Calu3 (cell line): ENCODE data around the gene RIIAD1. TPM values are rescaled to one million over a fixed set of nuclear protein-coding genes. Genes with fewer than 3 reads are reported as not detected.

Experiments used
- BruUV-seq: library from RNA; stranded (reverse); fragments of 400-500 nt; replicated peaks from 2 replicates; lab custom pipeline; 2021; lab: Mats Ljungman, UMichigan
- CTCF ChIA-PET: fragments of 300-600 bp; sonication (Branson Sonifier 250); formaldehyde crosslinking; loops from one replicate; lab custom pipeline; 2022; ENCODE audit warnings: antibody characterized with exemption; lab: Charles Lee
- DNase-seq: peaks from one replicate; pipeline ENCODE4 v3.0.0; 2022
- H3K27ac Mint-ChIP-seq: one replicate; pipeline ENCODE4 v1.8.0; 2022; ENCODE audit warnings: mixed read lengths; ENCODE audit not compliant: unreplicated experiment
- H3K27me3 Mint-ChIP-seq: one replicate; pipeline ENCODE4 v1.8.0; 2022; ENCODE audit warnings: mixed read lengths; ENCODE audit not compliant: unreplicated experiment
- H3K36me3 Mint-ChIP-seq: one replicate; pipeline ENCODE4 v1.8.0; 2022; ENCODE audit warnings: mild to moderate bottlenecking, moderate library complexity, mixed read lengths; ENCODE audit not compliant: insufficient read depth, unreplicated experiment
- H3K4me1 Mint-ChIP-seq: one replicate; pipeline ENCODE4 v1.8.0; 2022; ENCODE audit warnings: mild to moderate bottlenecking, low read depth, mixed read lengths; ENCODE audit not compliant: unreplicated experiment
- H3K4me3 Mint-ChIP-seq: one replicate; pipeline ENCODE4 v1.8.0; 2022; ENCODE audit warnings: mild to moderate bottlenecking, low read depth, moderate library complexity, mixed read lengths; ENCODE audit not compliant: unreplicated experiment
- H3K9me3 Mint-ChIP-seq: one replicate; pipeline ENCODE4 v1.8.0; 2022; ENCODE audit warnings: low read depth, mixed read lengths; ENCODE audit not compliant: unreplicated experiment
- intact Hi-C: fragments of 100-400 bp; cut with micrococcal nuclease; formaldehyde crosslinking; loops from one replicate; pipeline ENCODE4 v1.10.0; 2022; ENCODE audit not compliant: unreplicated experiment
- total RNA-seq: library from RNA; stranded (reverse); gene quantifications from 2 replicates; pipeline ENCODE4 v1.2.3, GENCODE V29; 2022
- TF ChIP-seq, protein P1 (sequence below): fragments of 200-600 bp; IDR thresholded peaks from one replicate; pipeline ENCODE4 v1.8.0; 2022; ENCODE audit warnings: antibody characterized with exemption; ENCODE audit not compliant: unreplicated experiment

Gene RIIAD1
- total RNA-seq, 1 experiment from 2014 or later = not detected

DNA sequence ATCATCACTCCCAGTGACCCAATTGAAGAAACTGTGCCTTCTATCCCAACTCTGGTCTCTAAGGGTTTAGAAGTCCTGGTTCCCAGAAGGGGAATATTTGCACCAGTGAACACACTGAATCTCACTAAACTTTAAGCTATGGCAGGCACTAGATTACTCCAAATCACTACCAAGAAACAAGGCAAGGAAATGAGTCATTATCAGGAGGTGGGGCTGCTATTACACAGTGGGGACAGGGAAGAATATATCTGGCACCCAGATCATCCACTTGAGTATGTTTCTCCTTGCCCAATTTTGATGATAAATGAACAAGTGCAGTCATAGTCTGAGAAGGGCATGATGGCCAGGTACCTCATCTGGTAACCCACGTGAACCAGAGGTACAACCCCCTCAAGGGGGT is 35.0 kb downstream of the RIIAD1 start:
- H3K9me3 Mint-ChIP-seq = no peaks in the 10 kb centered on the region
- intact Hi-C loops = no loop called here
- no TSS peak for BruUV-seq
- peaks cover 8% of the 10 kb centered on the region for H3K4me1 Mint-ChIP-seq
- H3K4me3 Mint-ChIP-seq = no peak overlapping the region
- no peak overlapping the region for H3K27ac Mint-ChIP-seq
- no peak for DNase-seq
- H3K27me3 Mint-ChIP-seq = no peaks in the 10 kb centered on the region
- TF ChIP-seq, protein P1, sequence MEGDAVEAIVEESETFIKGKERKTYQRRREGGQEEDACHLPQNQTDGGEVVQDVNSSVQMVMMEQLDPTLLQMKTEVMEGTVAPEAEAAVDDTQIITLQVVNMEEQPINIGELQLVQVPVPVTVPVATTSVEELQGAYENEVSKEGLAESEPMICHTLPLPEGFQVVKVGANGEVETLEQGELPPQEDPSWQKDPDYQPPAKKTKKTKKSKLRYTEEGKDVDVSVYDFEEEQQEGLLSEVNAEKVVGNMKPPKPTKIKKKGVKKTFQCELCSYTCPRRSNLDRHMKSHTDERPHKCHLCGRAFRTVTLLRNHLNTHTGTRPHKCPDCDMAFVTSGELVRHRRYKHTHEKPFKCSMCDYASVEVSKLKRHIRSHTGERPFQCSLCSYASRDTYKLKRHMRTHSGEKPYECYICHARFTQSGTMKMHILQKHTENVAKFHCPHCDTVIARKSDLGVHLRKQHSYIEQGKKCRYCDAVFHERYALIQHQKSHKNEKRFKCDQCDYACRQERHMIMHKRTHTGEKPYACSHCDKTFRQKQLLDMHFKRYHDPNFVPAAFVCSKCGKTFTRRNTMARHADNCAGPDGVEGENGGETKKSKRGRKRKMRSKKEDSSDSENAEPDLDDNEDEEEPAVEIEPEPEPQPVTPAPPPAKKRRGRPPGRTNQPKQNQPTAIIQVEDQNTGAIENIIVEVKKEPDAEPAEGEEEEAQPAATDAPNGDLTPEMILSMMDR = no peak
- H3K36me3 Mint-ChIP-seq = peaks cover 15% of the 10 kb centered on the region
- CTCF ChIA-PET = no interaction called here

DNA sequence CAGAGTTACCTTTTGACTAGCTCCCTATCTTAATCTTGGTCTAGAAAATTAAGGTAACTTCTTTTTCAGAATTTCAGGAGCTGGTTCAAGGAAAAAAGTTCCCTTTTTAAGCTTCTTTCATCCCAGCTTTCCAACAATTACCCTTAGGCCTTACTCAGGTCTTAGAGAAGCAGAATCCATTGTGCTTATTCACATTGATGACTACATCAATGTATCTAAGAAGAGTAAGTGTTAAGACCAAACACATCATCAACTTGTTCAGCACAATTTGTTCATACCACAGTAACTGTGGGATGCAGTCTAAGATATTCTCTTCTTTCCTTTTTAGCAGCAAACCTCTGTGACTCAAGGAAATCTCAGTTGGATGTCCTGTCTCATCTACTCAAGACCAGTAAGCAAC is 37.9 kb downstream of the RIIAD1 start:
- no TSS peak for BruUV-seq
- Mint-ChIP-seq H3K9me3 (no peaks in the 10 kb centered on the region), H3K4me3 (no peak overlapping the region), H3K27me3 (no peaks in the 10 kb centered on the region), H3K36me3 (peaks cover 41% of the 10 kb centered on the region), H3K4me1 (peaks cover 14% of the 10 kb centered on the region), H3K27ac (no peak overlapping the region)
- CTCF ChIA-PET = interaction anchor here (0.6 to 0.7 kb wide), 4 partner anchors 29 to 342 kb away, joined by 3 to 6 read pairs (median 4); no protein-coding TSS in a partner anchor
- intact Hi-C loops = no loop called here
- TF ChIP-seq, protein P1 = no peak
- no peak for DNase-seq

DNA sequence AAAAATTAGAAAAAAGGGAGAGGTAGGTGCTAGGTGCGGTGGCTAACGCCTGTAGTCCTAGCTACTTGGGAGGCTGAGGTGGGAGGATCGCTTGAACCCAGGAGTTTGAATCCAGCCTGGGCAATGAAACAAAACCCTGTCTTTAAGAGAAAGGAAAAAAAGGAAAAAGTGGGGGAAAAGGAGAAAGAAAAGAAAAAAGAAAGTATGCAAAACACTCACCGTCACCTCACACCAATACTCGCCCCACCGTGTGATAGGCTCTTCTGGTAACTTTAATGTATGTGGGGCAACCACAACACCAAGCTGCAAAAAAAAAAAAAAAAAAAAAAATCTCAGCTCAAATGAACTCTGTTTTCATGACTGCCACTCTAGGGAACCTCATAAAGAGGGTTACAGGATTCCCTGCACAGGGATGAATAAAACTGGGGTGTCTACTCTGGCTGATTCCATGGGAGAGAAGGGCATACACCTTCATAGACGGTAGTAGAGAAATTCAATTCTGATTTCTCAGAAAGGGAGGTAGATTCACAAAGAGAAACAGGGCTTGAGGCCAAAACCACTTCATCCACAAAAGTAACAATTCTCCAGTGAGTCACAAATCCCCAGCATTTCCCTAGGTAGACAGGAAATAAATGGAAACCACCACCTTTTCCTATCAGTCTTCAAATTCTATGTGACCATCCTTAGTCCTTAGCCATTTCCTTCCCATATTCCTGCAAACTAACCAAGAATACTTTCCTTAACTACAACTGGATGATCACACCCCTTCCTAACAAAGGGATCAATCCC is 39.5 kb downstream of the RIIAD1 start:
- H3K4me3 Mint-ChIP-seq = no peak overlapping the region
- peaks cover 23% of the 10 kb centered on the region for H3K4me1 Mint-ChIP-seq

DNA sequence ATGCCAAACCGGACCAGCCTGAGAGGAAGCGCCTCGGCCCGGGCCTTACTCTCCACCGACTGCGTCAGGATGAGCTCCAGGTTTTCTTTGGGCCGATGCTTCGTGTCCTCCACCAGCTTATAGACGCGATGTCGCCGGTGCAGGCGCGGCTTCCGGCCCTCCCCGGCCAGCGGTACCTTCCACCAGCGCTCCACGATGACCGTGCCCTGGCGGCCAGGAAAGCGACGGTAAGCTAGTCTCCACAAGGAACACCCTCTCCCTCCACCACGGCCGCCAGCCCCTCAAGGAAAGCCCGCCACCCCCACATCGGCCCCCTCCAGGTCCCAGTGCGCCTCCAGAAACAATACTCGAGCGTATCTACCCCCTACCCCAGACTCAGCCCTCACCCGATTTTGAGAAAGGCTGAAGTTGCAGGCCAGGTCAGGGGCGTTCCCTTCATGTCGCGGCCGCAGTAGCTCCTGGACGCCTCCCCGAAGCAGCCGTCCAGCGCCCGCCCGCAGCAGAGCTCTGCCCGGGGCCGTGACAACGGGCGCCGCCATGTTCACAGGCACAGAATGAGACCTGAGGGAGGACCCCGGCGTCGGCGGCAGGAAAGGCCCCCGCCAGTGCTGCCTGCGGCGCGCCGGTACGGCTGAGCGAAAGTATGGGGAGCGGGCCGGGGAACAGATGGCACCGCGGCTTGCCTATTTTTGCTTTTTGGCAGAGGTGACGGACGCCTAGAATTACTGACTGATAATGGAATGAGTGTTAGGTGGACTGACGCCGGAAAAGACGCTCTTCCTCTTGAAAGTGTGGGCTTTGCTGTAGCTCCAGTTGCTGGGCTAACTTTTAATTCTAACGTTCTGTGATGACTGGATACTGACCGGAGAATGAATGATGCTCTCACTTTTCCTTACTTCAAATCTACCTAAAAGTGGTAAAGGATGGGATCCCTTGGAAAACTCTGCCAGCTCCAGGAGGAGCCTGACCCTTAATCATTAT is 41.9 kb downstream of the RIIAD1 start, which contains the start of gene MRPL9:
Gene MRPL9, minus strand, starts transcription at position 556 of the 981 bp plus-strand sequence. Its CDS starts 17 bp downstream, at position 539.
- H3K9me3 Mint-ChIP-seq = no peaks in the 10 kb centered on the region
- CTCF ChIA-PET = interaction anchor here (0.6 to 1.4 kb wide), 7 partner anchors 21 to 434 kb away, joined by 3 to 6 read pairs (median 3); no protein-coding TSS in a partner anchor
- BruUV-seq = TSS peak; percentile 97
- H3K27me3 Mint-ChIP-seq = no peaks in the 10 kb centered on the region
- H3K4me1 Mint-ChIP-seq = peaks cover 26% of the 10 kb centered on the region
- peaks cover 44% of the 10 kb centered on the region for H3K36me3 Mint-ChIP-seq
- peak within 1 kb of the TSS; percentile 97 for H3K27ac Mint-ChIP-seq
- TF ChIP-seq, protein P1 = no peak
- peak; percentile 93 for DNase-seq
- intact Hi-C loops = no loop called here
- H3K4me3 Mint-ChIP-seq = peak within 1 kb of the TSS; percentile 99

More for the DNA sequence above, 39.5 kb downstream of the RIIAD1 start:
- no peaks in the 10 kb centered on the region for H3K9me3 Mint-ChIP-seq
- TF ChIP-seq, protein P1 = no peak
- DNase-seq = no peak
- CTCF ChIA-PET = interaction anchor here (0.6 to 1.3 kb wide), 2 partner anchors 13 to 530 kb away, joined by 4 to 5 read pairs; no protein-coding TSS in a partner anchor
- intact Hi-C loops = no loop called here
- H3K27me3 Mint-ChIP-seq = no peaks in the 10 kb centered on the region
- no TSS peak for BruUV-seq
- H3K27ac Mint-ChIP-seq = no peak overlapping the region
- peaks cover 43% of the 10 kb centered on the region for H3K36me3 Mint-ChIP-seq
